ENCODE measurements around the gene ZNF541.
A peak's percentile ranks its signal among the peaks of the same experiment; 100 is the strongest.

ZNF541 gene

GRCh38 chr19:47544476-47544875 is 28.5 kb downstream of the ZNF541 start:
- Mint-ChIP-seq H3K4me3 (no peak overlapping the region), H3K9me3 (no peaks in the 10 kb centered on the region), H3K4me1 (peaks cover 3 to 6% of the 10 kb centered on the region in 2 donors), H3K36me3 (no peaks in the 10 kb centered on the region), H3K27me3 (peaks cover 36 to 38% of the 10 kb centered on the region in 2 donors), H3K27ac (no peak overlapping the region)
- ATAC-seq (replicated peaks) (no peak), DNase-seq (no peak)

- H3K9me3 Mint-ChIP-seq: no peaks in the 10 kb centered on the region
- DNase-seq (no peak), ATAC-seq (replicated peaks) (no peak)
- no peak overlapping the region for H3K27ac Mint-ChIP-seq
- no peaks in the 10 kb centered on the region for H3K36me3 Mint-ChIP-seq
- peaks cover 32 to 34% of the 10 kb centered on the region in 2 donors for H3K27me3 Mint-ChIP-seq
- no peak overlapping the region for H3K4me3 Mint-ChIP-seq
- peaks cover 3 to 6% of the 10 kb centered on the region in 2 donors for H3K4me1 Mint-ChIP-seq
Measured at GRCh38 chr19:47544075-47544474, 28.9 kb downstream of the ZNF541 start.

GRCh38 chr19:47542030-47542475 is 30.9 kb downstream of the ZNF541 start:
- Mint-ChIP-seq H3K27ac (peak overlapping the region; percentile 80), H3K4me3 (no peak overlapping the region)

GRCh38 chr19:47541518-47541917 is 31.4 kb downstream of the ZNF541 start:
- no peaks in the 10 kb centered on the region for H3K36me3 Mint-ChIP-seq
- ATAC-seq (replicated peaks): peak; percentile 94 to 96
- H3K27me3 Mint-ChIP-seq: peaks cover 49 to 51% of the 10 kb centered on the region in 2 donors
- H3K27ac Mint-ChIP-seq: peak overlapping the region; percentile 80
- peaks cover 5 to 6% of the 10 kb centered on the region in 2 donors for H3K4me1 Mint-ChIP-seq
- no peaks in the 10 kb centered on the region for H3K9me3 Mint-ChIP-seq
- no peak overlapping the region for H3K4me3 Mint-ChIP-seq
- peak; percentile 19 for DNase-seq

More at GRCh38 chr19:47542030-47542475, 30.9 kb downstream of the ZNF541 start:
- ATAC-seq (replicated peaks): no peak
- DNase-seq: no peak
- Mint-ChIP-seq H3K9me3 (no peaks in the 10 kb centered on the region), H3K36me3 (no peaks in the 10 kb centered on the region), H3K4me1 (peaks cover 5 to 6% of the 10 kb centered on the region in 2 donors), H3K27me3 (peaks cover 44 to 47% of the 10 kb centered on the region in 2 donors)

- no peaks in the 10 kb centered on the region for H3K36me3 Mint-ChIP-seq
- peaks cover 49 to 50% of the 10 kb centered on the region in 2 donors for H3K27me3 Mint-ChIP-seq
- H3K27ac Mint-ChIP-seq: no peak overlapping the region
- no peak for ATAC-seq (replicated peaks)
- peaks cover 0 to under 1% of the 10 kb centered on the region in 2 donors for H3K9me3 Mint-ChIP-seq
- peaks cover 5 to 6% of the 10 kb centered on the region in 2 donors for H3K4me1 Mint-ChIP-seq
- no peak for DNase-seq
- no peak overlapping the region for H3K4me3 Mint-ChIP-seq
Measured at GRCh38 chr19:47540748-47541147, 32.2 kb downstream of the ZNF541 start.

GRCh38 chr19:47539747-47540311 is 33.1 kb downstream of the ZNF541 start:
- peaks cover 5 to 6% of the 10 kb centered on the region in 2 donors for H3K4me1 Mint-ChIP-seq
- DNase-seq (no peak), ATAC-seq (replicated peaks) (no peak)
- peak overlapping the region; percentile 31 for H3K27ac Mint-ChIP-seq
- H3K9me3 Mint-ChIP-seq: peaks cover 0 to 5% of the 10 kb centered on the region in 2 donors
- H3K4me3 Mint-ChIP-seq: no peak overlapping the region
- peaks cover 51 to 58% of the 10 kb centered on the region in 2 donors for H3K27me3 Mint-ChIP-seq
- no peaks in the 10 kb centered on the region for H3K36me3 Mint-ChIP-seq

- H3K27me3 Mint-ChIP-seq: peaks cover 41 to 53% of the 10 kb centered on the region in 2 donors
- no peak overlapping the region for H3K4me3 Mint-ChIP-seq
- ATAC-seq (replicated peaks) (no peak), DNase-seq (no peak)
- H3K27ac Mint-ChIP-seq: no peak overlapping the region
- H3K36me3 Mint-ChIP-seq: no peaks in the 10 kb centered on the region
- peaks cover 0 to 5% of the 10 kb centered on the region in 2 donors for H3K9me3 Mint-ChIP-seq
- peaks cover 5 to 6% of the 10 kb centered on the region in 2 donors for H3K4me1 Mint-ChIP-seq
Measured at GRCh38 chr19:47538812-47539211, 34.1 kb downstream of the ZNF541 start.

- peaks cover 0 to 5% of the 10 kb centered on the region in 2 donors for H3K9me3 Mint-ChIP-seq
- no peak overlapping the region for H3K4me3 Mint-ChIP-seq
- H3K36me3 Mint-ChIP-seq: no peaks in the 10 kb centered on the region
- DNase-seq: no peak
- H3K27me3 Mint-ChIP-seq: peaks cover 36 to 48% of the 10 kb centered on the region in 2 donors
- no peak for ATAC-seq (replicated peaks)
- H3K4me1 Mint-ChIP-seq: peaks cover 5 to 6% of the 10 kb centered on the region in 2 donors
- H3K27ac Mint-ChIP-seq: no peak overlapping the region
Measured at GRCh38 chr19:47537493-47537892, 35.5 kb downstream of the ZNF541 start.

GRCh38 chr19:47534628-47535027 is 38.3 kb downstream of the ZNF541 start:
- H3K27me3 Mint-ChIP-seq: peaks cover 30 to 59% of the 10 kb centered on the region in 2 donors
- DNase-seq (no peak), ATAC-seq (replicated peaks) (no peak)
- H3K9me3 Mint-ChIP-seq: peaks cover 0 to 5% of the 10 kb centered on the region in 2 donors
- peaks cover 0 to 2% of the 10 kb centered on the region in 2 donors for H3K4me1 Mint-ChIP-seq
- no peak overlapping the region for H3K27ac Mint-ChIP-seq
- no peaks in the 10 kb centered on the region for H3K36me3 Mint-ChIP-seq
- no peak overlapping the region for H3K4me3 Mint-ChIP-seq

GRCh38 chr19:47531640-47532387 is 41.1 kb downstream of the ZNF541 start:
- ATAC-seq (replicated peaks) (no peak), DNase-seq (no peak)
- no peaks in the 10 kb centered on the region for H3K36me3 Mint-ChIP-seq
- H3K4me1 Mint-ChIP-seq: no peaks in the 10 kb centered on the region
- peaks cover 0 to 5% of the 10 kb centered on the region in 2 donors for H3K9me3 Mint-ChIP-seq
- H3K27ac Mint-ChIP-seq: no peak overlapping the region
- no peak overlapping the region for H3K4me3 Mint-ChIP-seq
- H3K27me3 Mint-ChIP-seq: peaks cover 18 to 42% of the 10 kb centered on the region in 2 donors

- no peak overlapping the region for H3K27ac Mint-ChIP-seq
- H3K4me3 Mint-ChIP-seq: no peak overlapping the region
- no peaks in the 10 kb centered on the region for H3K9me3 Mint-ChIP-seq
- ATAC-seq (replicated peaks) (no peak), DNase-seq (no peak)
- H3K27me3 Mint-ChIP-seq: peaks cover 19 to 36% of the 10 kb centered on the region in 2 donors
- no peaks in the 10 kb centered on the region for H3K36me3 Mint-ChIP-seq
- H3K4me1 Mint-ChIP-seq: no peaks in the 10 kb centered on the region
Measured at GRCh38 chr19:47529018-47529742, 43.8 kb downstream of the ZNF541 start.

- DNase-seq: no peak
- Mint-ChIP-seq H3K9me3 (no peaks in the 10 kb centered on the region), H3K27me3 (peaks cover 29 to 40% of the 10 kb centered on the region in 2 donors), H3K4me3 (no peak overlapping the region), H3K4me1 (peaks cover 7 to 11% of the 10 kb centered on the region in 2 donors), H3K27ac (no peak overlapping the region), H3K36me3 (no peaks in the 10 kb centered on the region)
- no peak for ATAC-seq (replicated peaks)
Measured at GRCh38 chr19:47526798-47527197, 46.1 kb downstream of the ZNF541 start.

GRCh38 chr19:47523473-47523872 is 49.5 kb downstream of the ZNF541 start:
- Mint-ChIP-seq H3K9me3 (no peaks in the 10 kb centered on the region), H3K36me3 (no peaks in the 10 kb centered on the region), H3K4me1 (peaks cover 18 to 38% of the 10 kb centered on the region in 2 donors), H3K27me3 (peaks cover 32 to 45% of the 10 kb centered on the region in 2 donors), H3K4me3 (no peak overlapping the region), H3K27ac (peak overlapping the region; percentile 70)
- ATAC-seq (replicated peaks) (no peak), DNase-seq (no peak)
